Keratinocyte (primary cell): ENCODE data around the gene ATF6B.

Experiments used
- EZH2 ChIP-seq: IDR thresholded peaks from one replicate; pipeline ENCODE4 v1.6.1; 2012; ENCODE audit warnings: inconsistent platforms, mild to moderate bottlenecking, low read length, moderate library complexity
- TF ChIP-seq, protein P1 (sequence below), 3 experiments: IDR thresholded peaks in 1 of 3; conservative IDR thresholded peaks in 1 of 3; optimal IDR thresholded peaks in 1 of 3; 2 replicates in 2 of 3; 3 replicates in 1 of 3; pipeline versions ENCODE3 to v1.5.1; 2011; ENCODE audit warnings: low read length in 3 of 3, mild to moderate bottlenecking in 3 of 3, moderate library complexity in 2 of 3, control low read depth in 1 of 3, inconsistent platforms in 1 of 3; ENCODE audit not compliant: insufficient read depth in 2 of 3; ENCODE audit errors: extremely low read depth in 1 of 3

DNA sequence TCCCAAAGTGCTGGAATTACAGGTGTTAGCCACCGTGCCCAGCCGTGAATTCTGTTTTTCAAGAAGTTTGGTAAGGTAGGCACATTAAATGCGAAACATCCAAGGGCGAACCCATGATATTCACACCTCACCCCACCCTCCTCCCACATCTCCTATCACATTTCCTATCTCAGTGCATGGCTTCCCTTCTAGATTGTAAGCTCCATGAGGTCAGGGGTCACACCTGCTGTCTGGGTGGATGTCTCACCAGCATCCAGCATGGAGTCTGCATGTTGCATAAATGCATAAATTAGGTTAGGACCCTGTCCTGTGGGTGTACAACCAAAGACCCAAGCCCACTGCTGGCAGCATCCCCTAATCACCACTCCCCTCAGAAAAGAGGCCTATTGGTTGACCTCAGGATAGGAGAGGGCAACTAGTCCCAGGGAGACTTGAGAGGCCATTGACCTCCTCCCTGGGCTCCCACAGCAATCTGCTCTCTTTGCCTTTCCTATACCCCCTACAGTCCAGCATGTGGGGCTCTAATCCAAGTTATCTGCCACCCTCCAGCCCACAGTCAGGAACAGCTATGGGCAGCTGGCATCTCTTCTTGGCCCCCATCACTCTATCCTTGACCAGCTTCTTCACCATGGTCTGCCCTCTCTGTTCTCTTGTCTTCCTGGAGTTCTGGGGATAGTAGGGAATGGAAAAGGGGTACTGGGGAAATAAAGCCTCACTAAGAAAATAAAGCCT lies 19.5 kb upstream of the ATF6B start:
- TF ChIP-seq, protein P1, sequence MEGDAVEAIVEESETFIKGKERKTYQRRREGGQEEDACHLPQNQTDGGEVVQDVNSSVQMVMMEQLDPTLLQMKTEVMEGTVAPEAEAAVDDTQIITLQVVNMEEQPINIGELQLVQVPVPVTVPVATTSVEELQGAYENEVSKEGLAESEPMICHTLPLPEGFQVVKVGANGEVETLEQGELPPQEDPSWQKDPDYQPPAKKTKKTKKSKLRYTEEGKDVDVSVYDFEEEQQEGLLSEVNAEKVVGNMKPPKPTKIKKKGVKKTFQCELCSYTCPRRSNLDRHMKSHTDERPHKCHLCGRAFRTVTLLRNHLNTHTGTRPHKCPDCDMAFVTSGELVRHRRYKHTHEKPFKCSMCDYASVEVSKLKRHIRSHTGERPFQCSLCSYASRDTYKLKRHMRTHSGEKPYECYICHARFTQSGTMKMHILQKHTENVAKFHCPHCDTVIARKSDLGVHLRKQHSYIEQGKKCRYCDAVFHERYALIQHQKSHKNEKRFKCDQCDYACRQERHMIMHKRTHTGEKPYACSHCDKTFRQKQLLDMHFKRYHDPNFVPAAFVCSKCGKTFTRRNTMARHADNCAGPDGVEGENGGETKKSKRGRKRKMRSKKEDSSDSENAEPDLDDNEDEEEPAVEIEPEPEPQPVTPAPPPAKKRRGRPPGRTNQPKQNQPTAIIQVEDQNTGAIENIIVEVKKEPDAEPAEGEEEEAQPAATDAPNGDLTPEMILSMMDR (optimal IDR thresholded peaks at IDR 0.05 in 1 of 3, IDR thresholded peaks at IDR 0.05 in 1 of 3, conservative IDR thresholded peaks at IDR 0.05 in 1 of 3; ENCODE audit: extremely low read depth in 1 of 3, insufficient read depth in 2 of 3, low read length in 3 of 3), result no peak
- TF ChIP-seq EZH2, result no peak
